GM19452 (cell line): ENCODE data around the gene IQCH.

Source experiments
- ATAC-seq: cut with Tn5 transposase; IDR thresholded peaks from one replicate; pipeline ENCODE4 v1.9.1; 2021; ENCODE audit not compliant: unreplicated experiment

The IQCH gene

GRCh38 chr15:67481680-67482079 lies 227.1 kb downstream of the IQCH start:
- no peak for ATAC-seq

- ATAC-seq, result no peak
Observed at GRCh38 chr15:67495585-67495984, 241.0 kb downstream of the IQCH start.

GRCh38 chr15:67501177-67501835 lies 246.7 kb downstream of the IQCH start:
- ATAC-seq, result no peak

GRCh38 chr15:67501836-67502461 lies 247.4 kb downstream of the IQCH start:
- no peak for ATAC-seq

- ATAC-seq, result no peak
Observed at GRCh38 chr15:67504056-67504455, 249.5 kb downstream of the IQCH start.

- ATAC-seq, result no peak
Observed at GRCh38 chr15:67504796-67505195, 250.2 kb downstream of the IQCH start.

GRCh38 chr15:67505675-67506572 lies 251.3 kb downstream of the IQCH start:
- no peak for ATAC-seq

- ATAC-seq, result no peak
Observed at GRCh38 chr15:67506775-67507747, 252.5 kb downstream of the IQCH start.

- ATAC-seq, result no peak
Observed at GRCh38 chr15:67508407-67508806, 253.8 kb downstream of the IQCH start.

GRCh38 chr15:67509918-67510317 lies 255.3 kb downstream of the IQCH start:
- no peak for ATAC-seq

GRCh38 chr15:67510597-67511190 lies 256.1 kb downstream of the IQCH start:
- no peak for ATAC-seq

- ATAC-seq, result no peak
Observed at GRCh38 chr15:67511606-67512005, 257.0 kb downstream of the IQCH start.

GRCh38 chr15:67512140-67512539 lies 257.6 kb downstream of the IQCH start:
- no peak for ATAC-seq

- no peak for ATAC-seq
Observed at GRCh38 chr15:67512933-67513714, 258.5 kb downstream of the IQCH start.

- no peak for ATAC-seq
Observed at GRCh38 chr15:67515090-67515489, 260.5 kb downstream of the IQCH start.

GRCh38 chr15:67515557-67515956 lies 261.0 kb downstream of the IQCH start:
- ATAC-seq, result no peak

GRCh38 chr15:67520321-67521028 lies 265.9 kb downstream of the IQCH start:
- peak; percentile 5 for ATAC-seq

- peak; percentile 71 for ATAC-seq
Observed at GRCh38 chr15:67521029-67521782, 266.6 kb downstream of the IQCH start, which contains the start of gene C15orf61. TSS of gene C15orf61 (plus strand) at chr15:67521131. CDS start at chr15:67521249, 118 bp downstream.
